Transverse colon (tissue), 4 donors: Measurements from ENCODE around the gene UBE4A. TPM values are rescaled to one million over a fixed set of nuclear protein-coding genes. Genes with fewer than 3 reads are reported as not detected.

Experiments
- DNase-seq: peaks from one replicate; pipeline ENCODE4 v3.0.0-alpha.2; 2019
- H3K27ac ChIP-seq, 4 donors: fragments of 200-600 bp; sonication (generic); 2 replicates each; pipeline ENCODE4 v1.5.1; 2016 to 2018; ENCODE audit warnings: inconsistent platforms in 4 of 4
- H3K27me3 ChIP-seq: fragments of 200-600 bp; sonication (generic); 2 replicates; pipeline ENCODE4 v1.5.1; 2017; ENCODE audit warnings: inconsistent platforms
- H3K36me3 ChIP-seq, 4 donors: fragments of 200-600 bp; sonication (generic); 2 replicates each; pipeline ENCODE4 v1.5.1; 2017 to 2019; ENCODE audit warnings: inconsistent platforms in 4 of 4
- H3K4me1 ChIP-seq, 4 donors: fragments of 200-600 bp; sonication (generic); 2 replicates each; pipeline ENCODE4 v1.5.1; 2017 to 2020; ENCODE audit warnings: inconsistent platforms in 4 of 4
- H3K4me3 ChIP-seq, 4 donors: fragments of 200-600 bp; sonication (generic); 1 replicate in 1 of 4; 2 replicates in 3 of 4; pipeline versions ENCODE4 v1.5.1 to v1.6.1; 2017 to 2019; ENCODE audit warnings: inconsistent platforms in 4 of 4
- H3K9me3 ChIP-seq, 2 donors: fragments of 200-600 bp; sonication (generic); 2 replicates each; pipeline ENCODE4 v1.5.1; 2017 to 2019; ENCODE audit warnings: inconsistent platforms in 2 of 2
- CTCF ChIP-seq, 5 experiments: fragments of 200-600 bp in 3 of 5; fragments of 450-650 bp in 2 of 5; sonication (generic) in 3 of 5; IDR thresholded peaks; 1 replicate in 2 of 5; 2 replicates in 3 of 5; pipeline ENCODE4 v1.5.1; 2016 to 2017; ENCODE audit warnings: antibody characterized with exemption in 5 of 5, inconsistent platforms in 3 of 5, mild to moderate bottlenecking in 2 of 5, moderate library complexity in 1 of 5
- EP300 ChIP-seq: sonication (generic); formaldehyde crosslinking; IDR thresholded peaks from one replicate; pipeline ENCODE4 v1.6.1; 2017; ENCODE audit warnings: antibody characterized with exemption, low read depth
- POLR2A ChIP-seq: fragments of 450-650 bp; IDR thresholded peaks from one replicate; pipeline ENCODE4 v1.6.1; 2016; ENCODE audit warnings: antibody characterized with exemption, mild to moderate bottlenecking, moderate library complexity
- POLR2AphosphoS5 ChIP-seq, 3 donors: sonication (generic); formaldehyde crosslinking; IDR thresholded peaks; one replicate each; pipeline ENCODE4 v1.6.1; 2016; ENCODE audit warnings: antibody characterized with exemption in 3 of 3
- WGBS, 2 donors: methylation state at CpG; one replicate each; pipeline ENCODE4 v1.1.5; 2018; ENCODE audit warnings: low coverage in 1 of 2; 5-methylcytosine and 5-hydroxymethylcytosine counted together
- in situ Hi-C, 4 donors: fragments of 200-750 bp; cut with MboI; loops; one replicate each; pipeline versions ENCODE4 v1.15.0 to v1.15.1; 2017; ENCODE audit warnings: low sequenced_read_pairs in 3 of 4, low pct_ligation_motif_present in 1 of 4, low pct_unique_long_range_greater_than_20kb in 1 of 4
- intact Hi-C: fragments of 100-400 bp; cut with DNase I; formaldehyde crosslinking; loops from one replicate; pipeline ENCODE4 v1.15.1; 2023; ENCODE audit warnings: low total_unique reads
- total RNA-seq, 4 donors: library from RNA; depleted of rRNA; stranded (reverse); fragments of >200 nt; gene quantifications; one replicate each; pipeline ENCODE4 v1.1.0, GENCODE V29; 2016

Gene UBE4A
- total RNA-seq, 4 donors from 2014 or later: 42.3 to 54.3 (median 49.2) TPM

GRCh38 chr11:118370774-118371173, 11.4 kb downstream of the UBE4A start:
- WGBS, 2 donors: 95 to 100% methylated on average over 2 to 4 of the region's 4 CpGs
- Histone ChIP-seq H3K36me3 (peaks cover 0 to 85% (median 37%) of the 10 kb centered on the region in 4 donors), H3K9me3 (no peaks in the 10 kb centered on the region), H3K27me3 (no peaks in the 10 kb centered on the region), H3K27ac (no peak overlapping the region), H3K4me1 (no peaks in the 10 kb centered on the region), H3K4me3 (no peak overlapping the region)
- in situ Hi-C loops: loop anchor here in 3 of 4 donors (10.0 to 25.0 kb wide), 2 partner anchors 124 to 183 kb away; partner anchors contain the start of gene SCN2B (in 2 of the 3)
- intact Hi-C loops: no loop called here
- DNase-seq: no peak
- TF ChIP-seq CTCF (IDR thresholded peaks at IDR 0.05): no peak
- TF ChIP-seq POLR2AphosphoS5 (IDR thresholded peaks at IDR 0.05): no peak
- no peak for TF ChIP-seq POLR2A
- TF ChIP-seq EP300: no peak

- no peaks in the 10 kb centered on the region for H3K27me3 ChIP-seq
- H3K9me3 ChIP-seq: no peaks in the 10 kb centered on the region
- DNase-seq: no peak
- H3K4me3 ChIP-seq: no peak overlapping the region
- 93 to 100% methylated on average over 1 to 2 of the region's 2 CpGs for WGBS, 2 donors
- peaks cover 0 to 86% (median 43%) of the 10 kb centered on the region in 4 donors for H3K36me3 ChIP-seq
- TF ChIP-seq EP300: no peak
- no peak for TF ChIP-seq CTCF (IDR thresholded peaks at IDR 0.05)
- no peak for TF ChIP-seq POLR2AphosphoS5 (IDR thresholded peaks at IDR 0.05)
- TF ChIP-seq POLR2A: no peak
- intact Hi-C loops: no loop called here
- in situ Hi-C loops: loop anchor here in 3 of 4 donors (10.0 to 25.0 kb wide), 2 partner anchors 122 to 186 kb away; partner anchors contain the start of gene SCN2B (in 2 of the 3)
- no peak overlapping the region for H3K27ac ChIP-seq
- no peaks in the 10 kb centered on the region for H3K4me1 ChIP-seq
Observed at GRCh38 chr11:118373263-118373662, 13.9 kb downstream of the UBE4A start.

GRCh38 chr11:118373871-118374270, 14.5 kb downstream of the UBE4A start:
- Histone ChIP-seq H3K27ac (no peak overlapping the region), H3K4me3 (no peak overlapping the region), H3K4me1 (no peaks in the 10 kb centered on the region), H3K27me3 (no peaks in the 10 kb centered on the region), H3K9me3 (no peaks in the 10 kb centered on the region), H3K36me3 (peaks cover 0 to 86% (median 45%) of the 10 kb centered on the region in 4 donors)
- TF ChIP-seq POLR2A (no peak), POLR2AphosphoS5 (IDR thresholded peaks at IDR 0.05) (no peak), EP300 (no peak), CTCF (IDR thresholded peaks at IDR 0.05) (no peak)
- DNase-seq: no peak
- 88 to 91% methylated on average over 1 to 5 of the region's 5 CpGs for WGBS, 2 donors
- intact Hi-C loops (no loop called here), in situ Hi-C loops (loop anchor here in 3 of 4 donors (10.0 to 25.0 kb wide), 2 partner anchors 121 to 187 kb away; partner anchors contain the start of gene SCN2B (in 2 of the 3))

GRCh38 chr11:118374729-118375128, 15.3 kb downstream of the UBE4A start:
- DNase-seq: no peak
- Histone ChIP-seq H3K27ac (no peak overlapping the region), H3K36me3 (peaks cover 0 to 87% (median 41%) of the 10 kb centered on the region in 4 donors), H3K4me3 (no peak overlapping the region), H3K9me3 (no peaks in the 10 kb centered on the region), H3K4me1 (no peaks in the 10 kb centered on the region), H3K27me3 (no peaks in the 10 kb centered on the region)
- WGBS, 2 donors: 74 to 100% methylated on average over 1 to 3 of the region's 3 CpGs
- in situ Hi-C loops: loop anchor here in 3 of 4 donors (10.0 to 25.0 kb wide), 2 partner anchors 120 to 187 kb away; partner anchors contain the start of gene SCN2B (in 2 of the 3)
- intact Hi-C loops: no loop called here
- TF ChIP-seq EP300 (no peak), POLR2AphosphoS5 (IDR thresholded peaks at IDR 0.05) (no peak), CTCF (IDR thresholded peaks at IDR 0.05) (no peak), POLR2A (no peak)
